Progenitor cell of endocrine pancreas (in vitro differentiated cells): ENCODE measurements around the gene TUBAL3. TPM values are rescaled to one million over a fixed set of nuclear protein-coding genes. Genes with fewer than 3 reads are reported as not detected.

Source experiments
- DNase-seq: peaks from one replicate; pipeline ENCODE4 v3.0.0; 2021; ENCODE audit warnings: low spot score; ENCODE audit not compliant: unreplicated experiment
- H3K27ac Mint-ChIP-seq: 2 replicates; pipeline ENCODE4 v1.8.0; 2021; ENCODE audit warnings: mild to moderate bottlenecking, moderate library complexity, mixed read lengths
- H3K27me3 Mint-ChIP-seq: 2 replicates; pipeline ENCODE4 v1.8.0; 2021; ENCODE audit warnings: mixed read lengths
- H3K36me3 Mint-ChIP-seq: 2 replicates; pipeline ENCODE4 v1.8.0; 2022; ENCODE audit warnings: mixed read lengths; ENCODE audit not compliant: insufficient read depth
- H3K4me1 Mint-ChIP-seq: 2 replicates; pipeline ENCODE4 v1.8.0; 2021; ENCODE audit warnings: low read depth, mixed read lengths
- H3K4me3 Mint-ChIP-seq: 2 replicates; pipeline ENCODE4 v1.8.0; 2021; ENCODE audit warnings: low read depth, mild to moderate bottlenecking, moderate library complexity, mixed read lengths
- H3K9me3 Mint-ChIP-seq: 2 replicates; pipeline ENCODE4 v1.8.0; 2021; ENCODE audit warnings: low read depth, mixed read lengths
- CTCF ChIP-seq: fragments of 200-600 bp; sonication (generic); IDR thresholded peaks from one replicate; pipeline ENCODE4 v1.5.0; 2021; ENCODE audit warnings: antibody characterized with exemption, mild to moderate bottlenecking; ENCODE audit not compliant: unreplicated experiment
- total RNA-seq: library from RNA; stranded (reverse); gene quantifications from 2 replicates; pipeline ENCODE4 v1.2.1, GENCODE V29; 2021

TUBAL3 gene
- total RNA-seq, 1 donor from 2014 or later, result not detected

- H3K4me1 Mint-ChIP-seq, result no peaks in the 10 kb centered on the region
- H3K9me3 Mint-ChIP-seq, result peaks cover 32% of the 10 kb centered on the region
- peaks cover 2% of the 10 kb centered on the region for H3K27me3 Mint-ChIP-seq
- DNase-seq, result no peak
- H3K36me3 Mint-ChIP-seq, result no peaks in the 10 kb centered on the region
- H3K27ac Mint-ChIP-seq, result no peak overlapping the region
- no peak overlapping the region for H3K4me3 Mint-ChIP-seq
- TF ChIP-seq CTCF, result no peak
These were observed 11.1 kb downstream of the TUBAL3 start for GRCh38 chr10:5393529-5393928.

GRCh38 chr10:5391790-5392189 is 12.8 kb downstream of the TUBAL3 start:
- peaks cover 36% of the 10 kb centered on the region for H3K9me3 Mint-ChIP-seq
- no peak for TF ChIP-seq CTCF
- H3K27ac Mint-ChIP-seq, result no peak overlapping the region
- no peak overlapping the region for H3K4me3 Mint-ChIP-seq
- DNase-seq, result no peak
- H3K36me3 Mint-ChIP-seq, result no peaks in the 10 kb centered on the region
- peaks cover 2% of the 10 kb centered on the region for H3K27me3 Mint-ChIP-seq
- no peaks in the 10 kb centered on the region for H3K4me1 Mint-ChIP-seq

GRCh38 chr10:5390607-5391205 is 13.9 kb downstream of the TUBAL3 start:
- Mint-ChIP-seq H3K27me3 (peaks cover under 1% of the 10 kb centered on the region), H3K9me3 (peaks cover 40% of the 10 kb centered on the region), H3K27ac (no peak overlapping the region), H3K36me3 (no peaks in the 10 kb centered on the region), H3K4me1 (no peaks in the 10 kb centered on the region), H3K4me3 (no peak overlapping the region)
- TF ChIP-seq CTCF, result no peak
- no peak for DNase-seq

GRCh38 chr10:5387169-5387568 is 17.5 kb downstream of the TUBAL3 start:
- TF ChIP-seq CTCF, result no peak
- no peaks in the 10 kb centered on the region for H3K4me1 Mint-ChIP-seq
- DNase-seq, result no peak
- no peak overlapping the region for H3K4me3 Mint-ChIP-seq
- H3K27me3 Mint-ChIP-seq, result no peaks in the 10 kb centered on the region
- peaks cover 38% of the 10 kb centered on the region for H3K9me3 Mint-ChIP-seq
- no peaks in the 10 kb centered on the region for H3K36me3 Mint-ChIP-seq
- H3K27ac Mint-ChIP-seq, result no peak overlapping the region

- TF ChIP-seq CTCF, result no peak
- no peak for DNase-seq
- peaks cover 20% of the 10 kb centered on the region for H3K9me3 Mint-ChIP-seq
- no peaks in the 10 kb centered on the region for H3K36me3 Mint-ChIP-seq
- no peak overlapping the region for H3K4me3 Mint-ChIP-seq
- H3K27ac Mint-ChIP-seq, result no peak overlapping the region
- no peaks in the 10 kb centered on the region for H3K4me1 Mint-ChIP-seq
- H3K27me3 Mint-ChIP-seq, result no peaks in the 10 kb centered on the region
These were observed 19.4 kb downstream of the TUBAL3 start for GRCh38 chr10:5385224-5385623.
